ENCODE measurements around the gene PRXL2B.
A peak's percentile ranks its signal among the peaks of the same experiment; 100 is the strongest.

Gene PRXL2B

GRCh38 chr1:2602866-2603520 is 16.4 kb downstream of the PRXL2B start:
- DNase-seq (ENCODE audit: low spot score in 2 of 2) (no peak), ATAC-seq (ENCODE audit: low read depth) (no peak)
- Mint-ChIP-seq H3K4me3 (no peak overlapping the region), H3K36me3 (peaks cover 3% of the 10 kb centered on the region), H3K4me1 (no peaks in the 10 kb centered on the region), H3K27ac (no peak overlapping the region), H3K27me3 (peaks cover 12% of the 10 kb centered on the region), H3K9me3 (peaks cover 4% of the 10 kb centered on the region)

DNA sequence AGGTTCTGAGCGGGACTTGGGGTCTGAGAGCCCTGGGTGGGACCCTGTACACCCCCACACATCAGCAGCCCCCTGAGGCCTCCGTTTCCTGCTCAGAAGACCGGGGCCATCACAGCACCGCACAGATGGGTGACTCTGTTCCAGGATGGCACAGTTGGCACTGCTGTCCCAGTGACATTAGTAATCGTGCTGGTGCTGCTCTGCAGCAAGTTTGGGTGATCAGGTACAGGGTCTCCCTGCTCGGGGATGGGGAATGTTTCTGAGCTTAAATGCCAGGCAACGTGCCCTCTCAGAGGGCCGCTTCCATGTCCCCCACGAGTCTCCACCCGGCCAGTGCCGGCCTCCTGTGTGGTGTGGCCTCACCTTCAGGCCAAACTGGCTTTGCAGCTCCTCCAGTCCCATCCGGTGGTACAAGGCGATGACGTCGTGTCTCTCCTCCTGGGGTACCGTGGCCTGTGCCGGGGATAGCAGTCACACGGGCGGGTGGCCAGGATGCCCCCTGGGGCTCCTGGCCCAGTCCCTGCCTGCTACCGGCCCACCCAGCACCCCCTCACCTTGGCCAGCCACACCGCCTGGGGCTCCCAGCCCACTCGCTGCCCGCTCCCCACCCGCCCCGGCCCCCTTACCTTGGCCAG is 17.1 kb downstream of the PRXL2B start:
- Mint-ChIP-seq H3K27ac (no peak overlapping the region), H3K27me3 (peaks cover 10% of the 10 kb centered on the region), H3K4me1 (no peaks in the 10 kb centered on the region), H3K36me3 (peaks cover under 1% of the 10 kb centered on the region), H3K4me3 (no peak overlapping the region), H3K9me3 (peaks cover 2% of the 10 kb centered on the region)
- ATAC-seq (ENCODE audit: low read depth) (no peak), DNase-seq (ENCODE audit: low spot score in 2 of 2) (no peak)

GRCh38 chr1:2604156-2604843 is 17.7 kb downstream of the PRXL2B start:
- no peak overlapping the region for H3K27ac Mint-ChIP-seq
- ATAC-seq (ENCODE audit: low read depth) = no peak
- no peaks in the 10 kb centered on the region for H3K4me1 Mint-ChIP-seq
- H3K36me3 Mint-ChIP-seq = no peaks in the 10 kb centered on the region
- DNase-seq (ENCODE audit: low spot score in 2 of 2) = no peak
- H3K4me3 Mint-ChIP-seq = no peak overlapping the region
- H3K9me3 Mint-ChIP-seq = no peaks in the 10 kb centered on the region
- peaks cover 9% of the 10 kb centered on the region for H3K27me3 Mint-ChIP-seq

GRCh38 chr1:2604844-2605508 is 18.4 kb downstream of the PRXL2B start:
- Mint-ChIP-seq H3K4me3 (no peak overlapping the region), H3K27me3 (peaks cover 9% of the 10 kb centered on the region), H3K9me3 (no peaks in the 10 kb centered on the region), H3K27ac (no peak overlapping the region), H3K36me3 (no peaks in the 10 kb centered on the region), H3K4me1 (no peaks in the 10 kb centered on the region)
- ATAC-seq (ENCODE audit: low read depth) (no peak), DNase-seq (ENCODE audit: low spot score in 2 of 2) (no peak)

DNA sequence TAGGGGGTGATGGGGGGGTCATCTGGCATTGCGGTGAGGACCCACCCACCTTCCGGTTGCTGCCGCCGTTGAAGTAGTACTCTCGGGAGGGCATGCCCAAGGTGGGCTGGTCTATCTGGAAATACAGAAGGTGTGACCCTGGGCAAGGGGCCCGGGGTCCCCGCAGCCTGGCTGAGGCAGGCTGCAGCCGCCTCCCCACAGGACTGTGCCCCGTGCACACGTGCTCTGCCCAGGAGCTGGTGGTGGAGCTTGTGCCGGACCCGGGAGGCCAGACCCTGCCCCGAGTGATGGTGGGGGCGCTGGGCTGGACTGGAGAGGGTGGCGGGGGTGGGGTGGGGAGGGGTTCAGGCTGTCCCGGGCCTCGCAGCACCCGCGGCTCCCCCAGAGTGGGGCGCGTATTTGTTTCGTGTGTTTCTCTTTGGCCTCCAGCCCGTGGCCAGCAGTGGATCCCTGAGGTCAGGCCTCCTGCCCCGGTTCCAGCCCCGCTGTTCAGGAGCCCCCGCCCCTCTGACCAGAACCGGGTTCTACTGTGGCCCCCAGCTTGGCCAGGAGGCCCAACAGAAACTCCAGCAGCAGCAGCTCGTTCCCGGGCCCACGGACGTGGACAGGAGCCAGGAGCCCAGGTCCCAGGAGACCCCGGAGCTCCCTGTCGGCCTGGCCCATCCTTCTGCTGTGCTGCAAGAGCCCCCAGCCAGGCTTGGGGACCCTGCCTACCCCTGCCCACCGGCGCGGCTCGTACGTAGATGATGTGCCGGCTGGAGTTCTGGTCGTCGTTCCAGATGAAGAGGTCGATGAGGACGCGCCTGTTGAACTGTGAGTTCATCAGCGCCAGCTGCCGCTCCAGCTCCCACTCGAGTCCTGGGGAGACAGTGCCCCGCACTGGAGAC is 19.2 kb downstream of the PRXL2B start:
- ATAC-seq (ENCODE audit: low read depth) (no peak), DNase-seq (ENCODE audit: low spot score in 2 of 2) (no peak)
- no peaks in the 10 kb centered on the region for H3K9me3 Mint-ChIP-seq
- no peaks in the 10 kb centered on the region for H3K4me1 Mint-ChIP-seq
- H3K4me3 Mint-ChIP-seq = no peak overlapping the region
- H3K27ac Mint-ChIP-seq = no peak overlapping the region
- peaks cover 9% of the 10 kb centered on the region for H3K27me3 Mint-ChIP-seq
- no peaks in the 10 kb centered on the region for H3K36me3 Mint-ChIP-seq

DNA sequence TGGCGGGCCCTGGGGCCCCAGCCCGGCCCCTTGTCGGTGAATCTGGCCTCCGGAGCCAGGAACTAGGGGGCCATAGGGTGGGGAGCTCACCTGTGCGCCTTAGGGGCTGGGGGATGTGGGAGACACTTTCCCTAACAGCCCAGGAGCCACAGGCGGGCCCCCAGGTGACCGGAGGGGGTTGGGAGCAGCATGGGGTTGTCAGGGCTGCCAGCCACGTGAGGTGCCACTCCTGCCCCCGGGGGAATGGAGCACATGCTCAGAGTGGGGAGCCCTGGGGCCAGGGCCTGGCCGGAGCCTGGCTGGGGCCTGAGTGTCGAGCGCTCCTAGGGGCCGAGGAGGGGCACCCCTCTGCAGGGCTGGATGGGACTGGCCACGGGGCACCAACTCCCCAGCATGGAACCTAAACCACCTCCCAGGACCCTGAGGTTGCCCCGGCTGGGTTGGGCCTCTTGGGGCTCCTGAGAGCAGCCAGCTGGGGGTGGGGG is 19.9 kb downstream of the PRXL2B start:
- DNase-seq (ENCODE audit: low spot score in 2 of 2) (no peak), ATAC-seq (ENCODE audit: low read depth) (no peak)
- Mint-ChIP-seq H3K9me3 (no peaks in the 10 kb centered on the region), H3K27ac (no peak overlapping the region), H3K4me3 (no peak overlapping the region), H3K27me3 (peaks cover 9% of the 10 kb centered on the region), H3K4me1 (no peaks in the 10 kb centered on the region), H3K36me3 (no peaks in the 10 kb centered on the region)

DNA sequence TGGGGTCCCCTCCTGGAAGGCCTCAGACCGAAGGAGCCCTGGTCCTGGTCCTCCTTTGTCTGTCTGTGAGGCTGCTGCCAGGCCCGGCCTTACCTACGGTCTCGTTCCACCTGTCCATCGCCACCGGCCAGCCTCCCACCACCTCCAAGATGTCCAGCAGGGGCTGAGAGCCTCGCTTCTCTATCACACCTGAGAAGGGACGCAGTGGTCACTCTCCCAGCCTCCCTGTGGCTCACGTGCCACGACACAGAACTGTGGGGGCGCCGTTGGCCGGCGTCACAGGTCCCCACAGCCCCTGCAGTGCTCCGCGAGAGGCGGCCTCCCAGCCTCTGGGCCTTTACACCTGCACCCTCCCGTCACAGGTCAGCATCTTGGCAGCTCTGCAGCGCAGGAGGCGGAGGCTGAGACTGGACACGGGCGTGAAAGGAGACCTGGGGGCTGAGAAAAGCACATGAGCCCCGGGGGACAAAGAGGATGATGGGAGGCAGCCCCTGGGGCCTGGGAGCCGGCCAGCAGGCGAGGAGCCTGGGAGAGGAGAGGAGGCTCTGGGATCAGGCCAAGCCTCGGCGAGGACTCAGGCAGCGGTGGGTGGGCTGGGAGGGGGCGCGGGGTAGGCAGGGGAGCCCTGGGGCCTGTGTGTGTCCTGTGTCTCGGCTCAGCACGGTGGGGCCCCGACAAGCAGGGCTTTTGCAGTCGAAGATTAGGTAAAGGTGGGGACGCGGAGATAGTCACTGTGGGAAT is 20.5 kb downstream of the PRXL2B start:
- H3K4me1 Mint-ChIP-seq = no peaks in the 10 kb centered on the region
- H3K4me3 Mint-ChIP-seq = no peak overlapping the region
- no peak for DNase-seq (ENCODE audit: low spot score in 2 of 2)
- no peak overlapping the region for H3K27ac Mint-ChIP-seq
- H3K27me3 Mint-ChIP-seq = peaks cover 11% of the 10 kb centered on the region
- no peaks in the 10 kb centered on the region for H3K36me3 Mint-ChIP-seq
- ATAC-seq (ENCODE audit: low read depth) = no peak
- no peaks in the 10 kb centered on the region for H3K9me3 Mint-ChIP-seq

DNA sequence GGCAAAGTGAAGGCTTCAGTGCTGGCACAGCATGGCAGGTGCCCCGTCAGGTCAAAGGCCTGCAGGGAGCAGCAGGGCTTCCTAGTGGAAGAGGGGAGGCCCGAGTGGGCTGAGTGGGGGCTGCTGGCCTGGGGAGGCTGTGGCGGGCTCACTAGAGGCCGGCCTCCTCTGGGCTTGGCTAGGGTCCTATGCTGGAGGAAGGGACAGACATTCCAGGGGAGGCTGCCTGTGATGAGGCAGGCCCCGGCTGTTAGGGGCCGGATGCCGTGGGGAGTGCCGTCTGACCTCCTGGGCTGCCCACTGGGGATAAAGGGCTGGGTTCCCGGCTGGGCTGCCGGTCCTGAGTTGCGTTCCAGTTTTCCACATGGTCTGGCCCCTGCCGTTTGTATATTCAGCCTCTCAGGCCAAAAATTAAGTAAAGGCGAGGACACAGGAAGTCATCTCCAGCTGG is 21.1 kb downstream of the PRXL2B start:
- no peaks in the 10 kb centered on the region for H3K4me1 Mint-ChIP-seq
- DNase-seq (ENCODE audit: low spot score in 2 of 2) (no peak), ATAC-seq (ENCODE audit: low read depth) (no peak)

DNA sequence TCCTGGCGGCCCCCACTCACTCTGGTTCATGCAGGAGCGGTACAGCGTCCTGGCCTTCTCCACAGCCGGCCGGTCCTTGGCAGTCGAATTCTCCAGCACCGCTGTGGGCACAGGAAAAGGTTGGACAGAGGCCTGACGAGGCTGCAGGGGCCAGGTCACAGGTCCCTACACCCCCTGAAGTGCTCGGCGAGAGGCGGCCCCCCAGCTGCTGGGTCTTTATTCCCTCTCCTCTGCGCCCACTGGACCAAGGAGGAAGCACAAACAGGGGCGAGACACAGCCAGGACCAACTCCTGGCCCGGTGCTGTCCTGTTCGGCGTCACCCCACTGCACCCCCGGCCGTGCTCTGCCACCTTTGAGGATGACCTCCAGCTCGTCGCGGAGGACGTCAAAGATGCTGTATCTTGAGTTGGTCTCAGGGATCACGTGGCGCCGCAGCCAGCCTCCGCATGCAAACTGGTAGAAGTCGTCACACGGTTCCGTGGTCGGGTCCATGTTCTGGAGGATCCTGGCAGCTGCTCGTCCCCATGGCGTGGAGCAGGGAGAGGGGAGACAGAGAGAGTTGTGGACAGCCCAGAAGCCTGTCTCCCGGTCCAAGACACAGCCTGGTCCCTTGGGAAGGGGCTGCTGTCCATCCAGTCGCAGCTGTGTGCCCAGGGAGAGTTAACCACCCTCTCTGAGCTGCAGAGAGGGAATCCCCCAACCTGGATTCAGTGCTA is 22.9 kb downstream of the PRXL2B start:
- H3K4me1 Mint-ChIP-seq = no peaks in the 10 kb centered on the region
- DNase-seq (ENCODE audit: low spot score in 2 of 2) (no peak), ATAC-seq (ENCODE audit: low read depth) (no peak)
- H3K27ac Mint-ChIP-seq = no peak overlapping the region
- peaks cover 16% of the 10 kb centered on the region for H3K27me3 Mint-ChIP-seq
- H3K4me3 Mint-ChIP-seq = no peak overlapping the region
- H3K36me3 Mint-ChIP-seq = peaks cover 2% of the 10 kb centered on the region
- peaks cover 4% of the 10 kb centered on the region for H3K9me3 Mint-ChIP-seq

More for the DNA sequence above, 21.1 kb downstream of the PRXL2B start:
- no peak overlapping the region for H3K4me3 Mint-ChIP-seq
- H3K36me3 Mint-ChIP-seq = no peaks in the 10 kb centered on the region
- H3K27me3 Mint-ChIP-seq = peaks cover 10% of the 10 kb centered on the region
- H3K27ac Mint-ChIP-seq = no peak overlapping the region
- no peaks in the 10 kb centered on the region for H3K9me3 Mint-ChIP-seq

GRCh38 chr1:2610036-2610959 is 23.7 kb downstream of the PRXL2B start:
- no peak overlapping the region for H3K4me3 Mint-ChIP-seq
- peaks cover 6% of the 10 kb centered on the region for H3K9me3 Mint-ChIP-seq
- peaks cover 14% of the 10 kb centered on the region for H3K27me3 Mint-ChIP-seq
- no peak overlapping the region for H3K27ac Mint-ChIP-seq
- H3K36me3 Mint-ChIP-seq = peaks cover 4% of the 10 kb centered on the region
- no peak for DNase-seq (ENCODE audit: low spot score in 2 of 2)
- H3K4me1 Mint-ChIP-seq = no peaks in the 10 kb centered on the region
- ATAC-seq (ENCODE audit: low read depth) = no peak

DNA sequence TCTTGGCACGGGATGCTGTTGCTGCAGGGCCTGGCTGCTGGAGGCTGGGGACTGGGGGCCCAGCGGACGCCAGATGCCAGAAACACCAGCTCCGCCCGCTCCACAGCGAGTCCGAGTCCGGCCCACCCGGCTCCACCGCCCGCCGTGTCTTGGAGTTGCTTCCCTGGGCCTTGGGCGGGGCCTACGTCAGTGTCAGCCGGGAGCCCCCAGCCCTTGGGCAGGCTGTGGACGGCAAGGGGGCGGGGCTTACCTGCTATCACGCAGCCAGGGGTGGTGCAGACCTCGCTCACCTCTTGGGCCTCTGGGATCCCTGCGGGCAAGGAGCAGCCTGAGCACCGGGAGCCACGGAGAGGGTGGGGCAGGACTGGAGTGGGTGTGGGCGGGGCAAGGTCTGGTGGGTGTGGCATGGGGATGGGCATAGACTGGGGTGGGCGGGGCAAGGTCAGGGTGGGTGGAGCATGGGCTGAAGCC is 24.5 kb downstream of the PRXL2B start:
- Mint-ChIP-seq H3K36me3 (peaks cover 5% of the 10 kb centered on the region), H3K27ac (no peak overlapping the region), H3K4me1 (no peaks in the 10 kb centered on the region), H3K27me3 (peaks cover 15% of the 10 kb centered on the region), H3K9me3 (peaks cover 7% of the 10 kb centered on the region), H3K4me3 (no peak overlapping the region)
- ATAC-seq (ENCODE audit: low read depth) (no peak), DNase-seq (ENCODE audit: low spot score in 2 of 2) (peak in 1 of 2 donors; percentile 12)
